ENCODE results near the gene UXT.
"Not testable (repeated sequence)": the region's sequence is repeated elsewhere in the genome, so short reads cannot be mapped to it uniquely, and the experiment has no call there.

UXT gene

GRCh38 chrX:47618923-47619485, 40.0 kb downstream of the UXT start:
- DNase-seq (ENCODE audit: low read depth in 2 of 3, low spot score in 1 of 3) = no peak

DNA sequence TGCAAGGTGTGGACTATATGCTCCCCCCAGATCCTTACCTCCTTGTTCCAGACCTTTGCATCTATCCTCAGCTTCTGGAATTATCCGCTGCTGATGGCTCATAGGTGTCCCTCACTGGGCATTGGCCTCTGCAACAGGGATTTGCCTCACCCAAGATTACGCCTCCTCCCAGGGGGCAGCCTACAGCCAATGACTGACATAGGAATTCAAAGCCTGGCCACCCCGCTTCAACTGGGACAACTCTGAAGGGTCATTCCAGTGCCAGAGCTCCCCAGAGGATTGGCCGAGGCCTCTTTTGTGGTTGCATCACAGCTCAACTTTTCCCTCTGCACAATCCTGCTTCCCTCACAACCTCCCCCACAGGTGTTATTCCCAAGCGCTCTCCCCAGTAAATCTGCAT, 44.4 kb downstream of the UXT start:
- DNase-seq (ENCODE audit: low read depth in 2 of 3, low spot score in 1 of 3) = no peak

DNA sequence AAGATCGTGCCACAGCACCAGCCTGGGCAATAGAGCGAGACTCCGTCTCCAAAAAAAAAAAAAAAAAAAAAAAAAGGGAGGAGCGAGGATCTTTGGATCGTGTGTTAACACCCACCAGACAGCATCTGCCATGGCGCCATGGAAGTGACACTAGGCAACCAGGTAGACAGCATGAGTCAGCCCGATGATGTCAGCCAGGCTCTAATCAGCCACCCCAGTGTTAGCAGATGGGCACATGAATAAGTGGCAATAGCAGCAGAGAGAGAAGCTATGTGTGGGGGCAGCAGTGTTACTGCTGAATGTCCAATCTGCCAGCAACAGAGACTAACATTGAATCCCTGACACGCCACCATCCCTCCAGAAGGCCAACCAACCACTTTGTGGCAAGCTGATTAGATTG, 45.9 kb downstream of the UXT start:
- DNase-seq (ENCODE audit: low read depth in 2 of 3, low spot score in 1 of 3) = no peak

DNA sequence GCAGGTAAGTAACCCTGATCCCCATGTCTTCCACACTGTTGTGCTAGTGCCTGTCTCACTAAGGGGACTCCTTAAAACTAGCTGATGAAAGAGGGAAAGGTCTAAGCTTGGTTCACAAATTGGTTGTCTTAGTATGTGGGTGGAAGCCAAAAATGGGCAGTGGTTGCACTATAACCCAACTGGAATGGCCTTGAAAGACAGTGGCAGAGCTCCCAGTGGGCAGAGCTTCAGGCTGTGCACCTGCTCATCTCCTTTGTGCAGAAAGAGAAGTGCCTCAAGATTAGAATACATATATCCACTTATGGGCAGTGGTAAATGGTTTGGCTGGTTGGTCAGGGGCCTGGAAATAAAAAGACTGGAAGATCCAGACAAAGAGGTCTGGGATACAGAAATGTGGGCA, 46.6 kb downstream of the UXT start:
- DNase-seq (ENCODE audit: low read depth in 2 of 3, low spot score in 1 of 3) = no peak

- DNase-seq (ENCODE audit: low read depth in 2 of 3, low spot score in 1 of 3) = no peak
These were observed 47.1 kb downstream of the UXT start for GRCh38 chrX:47611926-47612325.

- DNase-seq (ENCODE audit: low read depth in 2 of 3, low spot score in 1 of 3) = no peak
These were observed 47.5 kb downstream of the UXT start for GRCh38 chrX:47611489-47611888.

GRCh38 chrX:47610511-47610910, 48.5 kb downstream of the UXT start:
- DNase-seq (ENCODE audit: low read depth in 2 of 3, low spot score in 1 of 3) = no peak

DNA sequence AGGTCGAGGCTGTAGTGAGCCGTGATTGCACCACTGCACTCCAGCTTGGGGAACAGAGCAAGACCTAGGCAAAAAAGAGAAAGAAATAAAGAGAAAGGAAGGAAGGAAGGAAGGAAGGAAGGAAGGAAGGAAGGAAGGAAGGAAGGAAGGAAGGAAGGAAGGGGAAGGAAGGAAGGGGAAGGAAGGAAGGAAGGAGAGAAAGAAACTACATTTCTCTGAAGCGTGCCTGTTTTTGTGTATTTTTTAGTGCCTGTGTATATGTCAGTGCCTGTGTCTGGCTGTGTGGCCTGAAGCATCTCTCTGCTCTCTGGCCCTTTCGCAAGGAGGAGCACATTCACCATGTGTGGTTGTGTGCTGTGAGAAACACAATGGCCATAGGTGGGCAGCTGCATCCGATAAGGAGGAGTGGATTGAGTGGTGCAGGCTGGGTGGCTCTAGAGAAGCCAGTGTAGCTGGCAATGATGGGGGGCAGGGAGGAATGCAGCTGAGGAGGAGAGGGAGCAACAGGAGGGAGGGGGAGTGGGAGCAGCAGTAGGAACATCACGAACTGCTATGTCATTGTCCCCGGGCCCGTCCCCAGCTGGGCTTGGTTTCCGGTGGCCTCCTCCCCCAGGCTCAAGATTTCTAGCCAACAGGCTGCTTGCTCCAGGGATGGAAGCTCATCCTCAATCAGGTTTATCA, 50.7 kb downstream of the UXT start:
- DNase-seq (ENCODE audit: low read depth in 2 of 3, low spot score in 1 of 3) = no peak

DNA sequence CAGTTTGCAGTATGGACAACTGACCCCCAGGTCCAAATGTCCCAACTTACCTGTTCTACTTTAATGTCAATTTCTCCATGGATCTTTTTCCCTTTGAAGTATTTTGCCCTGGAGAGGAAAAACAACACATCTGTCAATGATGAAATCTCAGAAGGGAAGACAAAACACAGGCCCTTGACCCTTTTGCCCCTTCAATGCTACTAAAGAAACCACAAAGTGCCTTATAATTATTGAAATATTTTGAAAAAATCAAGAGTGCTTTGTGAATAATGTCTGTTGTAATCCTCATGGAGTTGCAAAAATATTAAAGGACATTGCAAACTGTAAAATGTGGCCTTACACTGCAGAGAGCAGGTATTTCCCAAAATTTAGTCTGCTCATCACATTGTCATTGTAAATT, 51.9 kb downstream of the UXT start:
- no peak for DNase-seq (ENCODE audit: low read depth in 2 of 3, low spot score in 1 of 3)

DNA sequence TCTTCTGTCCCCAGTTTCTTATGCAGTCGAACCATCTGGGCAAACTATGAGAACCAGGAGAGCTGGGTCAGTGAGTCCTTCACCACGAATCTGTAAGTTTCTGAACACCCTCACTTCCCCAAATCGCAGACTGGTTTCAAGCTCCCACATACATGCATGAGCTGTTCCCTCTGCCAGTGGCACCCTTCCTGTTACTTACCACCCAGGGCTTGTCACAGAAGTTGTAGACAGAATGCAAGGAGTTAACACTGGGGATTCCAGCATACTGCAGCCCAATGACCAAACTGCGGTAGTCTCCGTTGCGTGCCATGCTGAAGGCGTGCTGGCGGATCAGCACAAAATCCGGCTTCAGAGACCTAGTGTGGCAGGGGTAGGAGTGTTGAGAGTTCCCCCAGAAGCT, 54.0 kb downstream of the UXT start:
- DNase-seq (ENCODE audit: low read depth in 2 of 3, low spot score in 1 of 3) = no peak

GRCh38 chrX:47603125-47603524, 55.9 kb downstream of the UXT start:
- DNase-seq (ENCODE audit: low read depth in 2 of 3, low spot score in 1 of 3) = not testable (repeated sequence)
